Skeletal muscle cell (primary cell): ENCODE data around the gene RETREG1.

ENCODE experiments used
- DNase-seq: peaks from one replicate; pipeline ENCODE4 v3.0.0-alpha.2; 2010; ENCODE audit warnings: low read depth
- H3K4me3 ChIP-seq: 2 replicates; pipeline ENCODE4 v1.5.1; 2011; ENCODE audit warnings: low read depth, mild to moderate bottlenecking, control low read depth, low read length, moderate library complexity

Gene RETREG1

GRCh38 chr5:16540421-16540820 lies 76.4 kb downstream of the RETREG1 start:
- H3K4me3 ChIP-seq = no peak overlapping the region
- DNase-seq = peak; percentile 79

- no peak overlapping the region for H3K4me3 ChIP-seq
- DNase-seq = peak; percentile 64
Measured at GRCh38 chr5:16539169-16539666, 77.6 kb downstream of the RETREG1 start.

GRCh38 chr5:16538006-16538405 lies 78.8 kb downstream of the RETREG1 start:
- DNase-seq = no peak
- no peak overlapping the region for H3K4me3 ChIP-seq

GRCh38 chr5:16536818-16537217 lies 80.0 kb downstream of the RETREG1 start:
- no peak overlapping the region for H3K4me3 ChIP-seq
- no peak for DNase-seq

- DNase-seq = peak; percentile 42
Measured at GRCh38 chr5:16536246-16536645, 80.6 kb downstream of the RETREG1 start.

GRCh38 chr5:16534280-16534679 lies 82.5 kb downstream of the RETREG1 start:
- DNase-seq = no peak
- H3K4me3 ChIP-seq = no peak overlapping the region

More at GRCh38 chr5:16536246-16536645, 80.6 kb downstream of the RETREG1 start:
- no peak overlapping the region for H3K4me3 ChIP-seq

GRCh38 chr5:16531063-16531648 lies 85.6 kb downstream of the RETREG1 start:
- no peak for DNase-seq

GRCh38 chr5:16529306-16529705 lies 87.5 kb downstream of the RETREG1 start:
- no peak for DNase-seq
- H3K4me3 ChIP-seq = no peak overlapping the region

More at GRCh38 chr5:16531063-16531648, 85.6 kb downstream of the RETREG1 start:
- no peak overlapping the region for H3K4me3 ChIP-seq

GRCh38 chr5:16528382-16529110 lies 88.3 kb downstream of the RETREG1 start:
- H3K4me3 ChIP-seq = no peak overlapping the region
- no peak for DNase-seq

- no peak overlapping the region for H3K4me3 ChIP-seq
- no peak for DNase-seq
Measured at GRCh38 chr5:16525651-16526050, 91.1 kb downstream of the RETREG1 start.

GRCh38 chr5:16524286-16524685 lies 92.5 kb downstream of the RETREG1 start:
- no peak overlapping the region for H3K4me3 ChIP-seq
- no peak for DNase-seq

- no peak overlapping the region for H3K4me3 ChIP-seq
- DNase-seq = no peak
Measured at GRCh38 chr5:16521521-16522483, 95.0 kb downstream of the RETREG1 start.

- DNase-seq = no peak
Measured at GRCh38 chr5:16520841-16521240, 96.0 kb downstream of the RETREG1 start.

GRCh38 chr5:16519435-16519834 lies 97.4 kb downstream of the RETREG1 start:
- H3K4me3 ChIP-seq = no peak overlapping the region
- DNase-seq = no peak

More at GRCh38 chr5:16520841-16521240, 96.0 kb downstream of the RETREG1 start:
- H3K4me3 ChIP-seq = no peak overlapping the region

- no peak for DNase-seq
- H3K4me3 ChIP-seq = no peak overlapping the region
Measured at GRCh38 chr5:16518606-16519005, 98.2 kb downstream of the RETREG1 start.

GRCh38 chr5:16515532-16515931 lies 101.3 kb downstream of the RETREG1 start:
- no peak for DNase-seq
- no peak overlapping the region for H3K4me3 ChIP-seq

GRCh38 chr5:16510098-16510497 lies 106.7 kb downstream of the RETREG1 start:
- no peak for DNase-seq
- no peak overlapping the region for H3K4me3 ChIP-seq

- H3K4me3 ChIP-seq = no peak overlapping the region
Measured at GRCh38 chr5:16508730-16509531, 107.9 kb downstream of the RETREG1 start.

GRCh38 chr5:16507716-16508115 lies 109.1 kb downstream of the RETREG1 start:
- no peak overlapping the region for H3K4me3 ChIP-seq
- no peak for DNase-seq

More at GRCh38 chr5:16508730-16509531, 107.9 kb downstream of the RETREG1 start:
- DNase-seq = no peak
